PFSK-1 (cell line): ENCODE data around the gene ANKRD33B.

ENCODE experiments used
- POLR2AphosphoS5 ChIP-seq: IDR thresholded peaks from 2 replicates; pipeline ENCODE4 v1.6.1; 2012; ENCODE audit warnings: low read depth, mild to moderate bottlenecking, control low read depth, low read length, moderate library complexity
- TAF1 ChIP-seq: IDR thresholded peaks from 2 replicates; pipeline ENCODE4 v1.6.1; 2012; ENCODE audit warnings: low read length, control low read depth, borderline replicate concordance; ENCODE audit not compliant: insufficient read depth

GRCh38 chr5:10515492-10515891 is 48.4 kb upstream of the ANKRD33B start:
- TF ChIP-seq POLR2AphosphoS5 (no peak), TAF1 (no peak)
